Left ventricle myocardium inferior (tissue), 1 donor: Measurements from ENCODE around the gene SYP. TPM values are rescaled to one million over a fixed set of nuclear protein-coding genes. Genes with fewer than 3 reads are reported as not detected.

Experiments used
- DNase-seq: peaks from one replicate; pipeline ENCODE4 v3.0.0-alpha.2; 2020
- H3K27ac ChIP-seq: fragments of 200-600 bp; replicated peaks from 2 replicates; pipeline ENCODE4 v1.8.0; 2021
- H3K27me3 ChIP-seq: fragments of 200-600 bp; 2 replicates; pipeline ENCODE4 v1.8.0; 2021; ENCODE audit warnings: low read depth
- H3K36me3 ChIP-seq: fragments of 200-600 bp; 2 replicates; pipeline ENCODE4 v1.8.0; 2021
- H3K4me1 ChIP-seq: fragments of 200-600 bp; 2 replicates; pipeline ENCODE4 v1.8.0; 2021
- H3K4me3 ChIP-seq: fragments of 200-600 bp; 2 replicates; pipeline ENCODE4 v1.8.0; 2021; ENCODE audit warnings: mild to moderate bottlenecking, moderate library complexity
- H3K9me3 ChIP-seq: fragments of 200-600 bp; replicated peaks from 2 replicates; pipeline ENCODE4 v1.8.0; 2021
- intact Hi-C: fragments of 100-400 bp; cut with micrococcal nuclease; formaldehyde crosslinking; loops from one replicate; pipeline ENCODE4 v1.11.0; 2022
- total RNA-seq: library from RNA; stranded (reverse); fragmentation: NEBNext Ultra II Directional; extraction: Animal tissue kit (Norgen Biotek cat#: 25700); gene quantifications from one replicate; pipeline ENCODE4 v1.2.1, GENCODE V29; 2021
- TF ChIP-seq, protein P1 (sequence below): fragments of 200-600 bp; IDR thresholded peaks from 2 replicates; pipeline ENCODE4 v1.8.0; 2021; ENCODE audit warnings: antibody characterized with exemption, mild to moderate bottlenecking, borderline replicate concordance
- donor health status: DM: no; HTN: yes; CAD: no; lungs with severe emphysema.

The SYP gene
- total RNA-seq, 1 donor from 2014 or later, result 1.6 TPM

GRCh38 chrX:49237060-49237459 lies 37.1 kb upstream of the SYP start:
- H3K4me3 ChIP-seq, result no peak overlapping the region
- DNase-seq, result no peak
- H3K27ac ChIP-seq, result no peak overlapping the region
- no peaks in the 10 kb centered on the region for H3K9me3 ChIP-seq
- no peaks in the 10 kb centered on the region for H3K27me3 ChIP-seq
- TF ChIP-seq, protein P1, sequence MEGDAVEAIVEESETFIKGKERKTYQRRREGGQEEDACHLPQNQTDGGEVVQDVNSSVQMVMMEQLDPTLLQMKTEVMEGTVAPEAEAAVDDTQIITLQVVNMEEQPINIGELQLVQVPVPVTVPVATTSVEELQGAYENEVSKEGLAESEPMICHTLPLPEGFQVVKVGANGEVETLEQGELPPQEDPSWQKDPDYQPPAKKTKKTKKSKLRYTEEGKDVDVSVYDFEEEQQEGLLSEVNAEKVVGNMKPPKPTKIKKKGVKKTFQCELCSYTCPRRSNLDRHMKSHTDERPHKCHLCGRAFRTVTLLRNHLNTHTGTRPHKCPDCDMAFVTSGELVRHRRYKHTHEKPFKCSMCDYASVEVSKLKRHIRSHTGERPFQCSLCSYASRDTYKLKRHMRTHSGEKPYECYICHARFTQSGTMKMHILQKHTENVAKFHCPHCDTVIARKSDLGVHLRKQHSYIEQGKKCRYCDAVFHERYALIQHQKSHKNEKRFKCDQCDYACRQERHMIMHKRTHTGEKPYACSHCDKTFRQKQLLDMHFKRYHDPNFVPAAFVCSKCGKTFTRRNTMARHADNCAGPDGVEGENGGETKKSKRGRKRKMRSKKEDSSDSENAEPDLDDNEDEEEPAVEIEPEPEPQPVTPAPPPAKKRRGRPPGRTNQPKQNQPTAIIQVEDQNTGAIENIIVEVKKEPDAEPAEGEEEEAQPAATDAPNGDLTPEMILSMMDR, result no peak
- intact Hi-C loops, result no loop called here
- H3K36me3 ChIP-seq, result peaks cover 4% of the 10 kb centered on the region
- peaks cover 9% of the 10 kb centered on the region for H3K4me1 ChIP-seq

DNA sequence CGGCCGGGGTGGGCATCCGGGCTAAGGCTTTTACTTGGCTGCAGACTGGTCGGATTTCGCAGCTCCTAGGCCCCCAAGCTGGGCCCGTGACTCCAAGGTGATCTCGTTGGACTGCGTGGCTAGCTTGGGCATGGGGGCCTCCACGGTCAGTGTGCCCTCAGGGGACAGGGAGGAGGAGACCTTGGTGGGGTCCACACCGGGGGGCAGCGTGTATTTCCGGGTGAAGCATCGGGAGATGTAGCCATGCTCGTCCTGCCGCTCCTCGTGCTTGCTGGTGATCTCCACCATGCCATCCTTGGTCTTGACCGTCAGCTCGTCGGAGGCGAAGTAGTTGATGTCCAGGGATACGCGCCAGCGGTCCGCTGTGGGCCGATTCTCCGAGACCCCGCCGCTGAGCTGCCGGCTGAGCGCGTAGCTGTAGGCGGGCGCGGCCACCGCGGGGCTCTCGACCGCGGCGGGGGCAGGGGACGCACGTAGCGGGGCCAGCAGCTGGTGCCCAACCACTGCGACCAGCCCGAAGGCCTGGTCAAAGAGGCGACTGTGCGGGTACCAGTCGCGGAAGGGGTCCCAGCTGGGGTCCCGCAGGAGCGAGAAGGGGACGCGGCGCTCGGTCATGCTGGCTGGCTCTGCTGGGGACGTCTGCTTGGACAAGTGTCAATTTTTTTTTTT lies 34.0 kb upstream of the SYP start:
- Histone ChIP-seq H3K4me3 (peak overlapping the region; percentile 32), H3K27me3 (no peaks in the 10 kb centered on the region), H3K9me3 (no peaks in the 10 kb centered on the region), H3K27ac (no peak overlapping the region), H3K4me1 (peaks cover 11% of the 10 kb centered on the region), H3K36me3 (no peaks in the 10 kb centered on the region)
- TF ChIP-seq, protein P1, result no peak
- intact Hi-C loops, result no loop called here
- no peak for DNase-seq

- TF ChIP-seq, protein P1, result no peak
- DNase-seq, result no peak
- intact Hi-C loops, result no loop called here
- H3K27me3 ChIP-seq, result no peaks in the 10 kb centered on the region
- no peak within 1 kb of the TSS for H3K27ac ChIP-seq
- H3K4me3 ChIP-seq, result peak within 1 kb of the TSS; percentile 32
- peaks cover 11% of the 10 kb centered on the region for H3K4me1 ChIP-seq
- no peaks in the 10 kb centered on the region for H3K9me3 ChIP-seq
- no peaks in the 10 kb centered on the region for H3K36me3 ChIP-seq
These were observed 33.2 kb upstream of the SYP start, which contains the start of gene CACNA1F for GRCh38 chrX:49233176-49233575. Gene CACNA1F (minus strand): TSS chrX:49233340. CDS start chrX:49233309, 31 bp downstream.

GRCh38 chrX:49232525-49232924 lies 32.5 kb upstream of the SYP start:
- Histone ChIP-seq H3K4me1 (peaks cover 11% of the 10 kb centered on the region), H3K36me3 (no peaks in the 10 kb centered on the region), H3K4me3 (no peak overlapping the region), H3K27ac (no peak overlapping the region), H3K9me3 (no peaks in the 10 kb centered on the region), H3K27me3 (no peaks in the 10 kb centered on the region)
- TF ChIP-seq, protein P1, result no peak
- intact Hi-C loops, result no loop called here
- no peak for DNase-seq

GRCh38 chrX:49231333-49232000 lies 31.5 kb upstream of the SYP start:
- Histone ChIP-seq H3K27ac (no peak overlapping the region), H3K27me3 (no peaks in the 10 kb centered on the region), H3K36me3 (no peaks in the 10 kb centered on the region), H3K4me3 (no peak overlapping the region), H3K9me3 (no peaks in the 10 kb centered on the region), H3K4me1 (peaks cover 8% of the 10 kb centered on the region)
- TF ChIP-seq, protein P1, result no peak
- DNase-seq, result no peak
- intact Hi-C loops, result no loop called here
